Liver (tissue), 9 donors: ENCODE data around the gene CSNK1G1. TPM values are rescaled to one million over a fixed set of nuclear protein-coding genes. Genes with fewer than 3 reads are reported as not detected.

ENCODE experiments used
- DNase-seq: peaks from one replicate; pipeline ENCODE4 v3.0.0-alpha.2; 2017; ENCODE audit warnings: low spot score
- H3K27ac ChIP-seq, 2 donors: one replicate each; pipeline ENCODE4 v1.7.0; 2013; ENCODE audit warnings: inconsistent platforms in 2 of 2, low read length in 2 of 2, control low read depth in 1 of 2, low read depth in 1 of 2, mild to moderate bottlenecking in 1 of 2
- H3K27me3 ChIP-seq, 4 donors: one replicate each; pipeline versions ENCODE4 v1.6.1 to v1.7.0; 2013; ENCODE audit warnings: low read length in 3 of 4, inconsistent platforms in 1 of 4, mild to moderate bottlenecking in 1 of 4, moderate library complexity in 1 of 4; ENCODE audit not compliant: control insufficient read depth in 4 of 4, insufficient read depth in 4 of 4
- H3K36me3 ChIP-seq, 4 donors: one replicate each; pipeline versions ENCODE4 v1.6.1 to v1.7.0; 2013; ENCODE audit warnings: low read length in 3 of 4, mild to moderate bottlenecking in 3 of 4, low read depth in 1 of 4, moderate library complexity in 1 of 4; ENCODE audit not compliant: control insufficient read depth in 4 of 4, insufficient read depth in 3 of 4
- H3K4me1 ChIP-seq, 4 donors: one replicate each; pipeline versions ENCODE4 v1.6.1 to v1.7.0; 2013; ENCODE audit warnings: low read length in 3 of 4, mild to moderate bottlenecking in 3 of 4, moderate library complexity in 1 of 4; ENCODE audit not compliant: control insufficient read depth in 4 of 4, insufficient read depth in 4 of 4
- H3K4me3 ChIP-seq, 3 donors: one replicate each; pipeline versions ENCODE4 v1.6.1 to v1.7.0; 2013; ENCODE audit warnings: low read length in 3 of 3, control low read depth in 1 of 3, low read depth in 1 of 3, mild to moderate bottlenecking in 1 of 3
- H3K9ac ChIP-seq, 2 donors: one replicate each; pipeline ENCODE4 v1.7.0; 2013; ENCODE audit warnings: low read length in 2 of 2, mild to moderate bottlenecking in 2 of 2, moderate library complexity in 2 of 2, control low read depth in 1 of 2, low read depth in 1 of 2
- H3K9me3 ChIP-seq, 4 donors: one replicate each; pipeline versions ENCODE4 v1.6.1 to v1.7.0; 2013; ENCODE audit warnings: low read length in 3 of 4; ENCODE audit not compliant: control insufficient read depth in 4 of 4
- EGR1 ChIP-seq, 2 donors: IDR thresholded peaks; 2 replicates each; pipeline ENCODE4 v1.6.1; 2016 to 2018; ENCODE audit warnings: antibody characterized with exemption in 2 of 2, low read depth in 2 of 2
- FOXA1 ChIP-seq: IDR thresholded peaks from 2 replicates; pipeline ENCODE4 v1.6.1; 2016; ENCODE audit warnings: antibody characterized with exemption
- FOXA2 ChIP-seq: IDR thresholded peaks from 2 replicates; pipeline ENCODE4 v1.6.1; 2016; ENCODE audit warnings: antibody characterized with exemption
- GABPA ChIP-seq, 2 donors: IDR thresholded peaks in 1 of 2; conservative IDR thresholded peaks in 1 of 2; 2 replicates each; pipeline ENCODE4 v1.6.1; 2016; ENCODE audit warnings: antibody characterized with exemption in 2 of 2, mild to moderate bottlenecking in 1 of 2, moderate library complexity in 1 of 2
- HNF4A ChIP-seq, 2 donors: conservative IDR thresholded peaks; 2 replicates each; pipeline ENCODE4 v1.6.1; 2016; ENCODE audit warnings: antibody characterized with exemption in 2 of 2, mild to moderate bottlenecking in 2 of 2
- HNF4G ChIP-seq: IDR thresholded peaks from 2 replicates; pipeline ENCODE4 v1.6.1; 2016; ENCODE audit warnings: antibody characterized with exemption
- JUND ChIP-seq, 2 donors: IDR thresholded peaks; 2 replicates each; pipeline ENCODE4 v1.6.1; 2016; ENCODE audit warnings: antibody characterized with exemption in 2 of 2
- NR2F2 ChIP-seq: IDR thresholded peaks from 2 replicates; pipeline ENCODE4 v1.6.1; 2016; ENCODE audit warnings: antibody characterized with exemption
- RAD21 ChIP-seq, 2 donors: IDR thresholded peaks; 2 replicates each; pipeline ENCODE4 v1.6.1; 2016; ENCODE audit warnings: antibody characterized with exemption in 2 of 2, mild to moderate bottlenecking in 2 of 2
- RXRA ChIP-seq, 2 donors: IDR thresholded peaks; 2 replicates each; pipeline ENCODE4 v1.6.1; 2017 to 2018; ENCODE audit warnings: antibody characterized with exemption in 2 of 2, mild to moderate bottlenecking in 1 of 2
- TAF1 ChIP-seq: conservative IDR thresholded peaks from 2 replicates; pipeline ENCODE4 v1.6.1; 2016; ENCODE audit warnings: antibody characterized with exemption, mild to moderate bottlenecking
- YY1 ChIP-seq: IDR thresholded peaks from 2 replicates; pipeline ENCODE4 v1.6.1; 2016; ENCODE audit warnings: antibody characterized with exemption, mild to moderate bottlenecking
- WGBS: extraction: QIAGEN DNeasy Blood & Tissue Kit; methylation state at CpG from one replicate; pipeline ENCODE4 v1.1.7; 2013; 5-methylcytosine and 5-hydroxymethylcytosine counted together
- polyA plus RNA-seq, 2 donors: library from polyadenylated mRNA; stranded (reverse) in 1 of 2; unstranded in 1 of 2; fragments of 200-250 nt in 1 of 2; fragments of >200 nt in 1 of 2; fragmentation: Nextera tagmentation in 1 of 2; extraction: Ambion mirVana in 1 of 2; gene quantifications; one replicate each; pipeline versions ENCODE4 v1.2.1 to v1.2.3, GENCODE V29; 2013 to 2015
- total RNA-seq, 2 donors: library from RNA; depleted of rRNA; stranded (reverse); fragments of >200 nt; gene quantifications; one replicate each; pipeline ENCODE4 v1.2.3, GENCODE V29; 2014
- TF ChIP-seq, protein P1 (sequence below): IDR thresholded peaks from 2 replicates; pipeline ENCODE4 v1.6.1; 2016; ENCODE audit warnings: antibody characterized with exemption
- TF ChIP-seq, protein P2 (sequence below): IDR thresholded peaks from 2 replicates; pipeline ENCODE4 v1.6.1; 2016; ENCODE audit warnings: antibody characterized with exemption, mild to moderate bottlenecking
- TF ChIP-seq, protein P3 (sequence below): IDR thresholded peaks from 2 replicates; pipeline ENCODE4 v1.6.1; 2016; ENCODE audit warnings: antibody characterized with exemption
- TF ChIP-seq, protein P4 (sequence below): fragments of 150-350 bp; IDR thresholded peaks from 2 replicates; pipeline ENCODE4 v1.5.1; 2017; ENCODE audit warnings: improper control_type of control experiment, low read depth, low read length; ENCODE audit not compliant: missing input control
- TF ChIP-seq, protein P5 (sequence below): IDR thresholded peaks from 2 replicates; pipeline ENCODE4 v1.6.1; 2016; ENCODE audit warnings: antibody characterized with exemption
- donor health status: healthy.
- donor health status: healthy.
- donor health status: healthy.
- donor health status: healthy.
- donor health status: healthy.

Gene CSNK1G1
- total and polyA plus RNA-seq, 4 donors, result 1.7 to 9.1 (median 5.8) TPM

DNA sequence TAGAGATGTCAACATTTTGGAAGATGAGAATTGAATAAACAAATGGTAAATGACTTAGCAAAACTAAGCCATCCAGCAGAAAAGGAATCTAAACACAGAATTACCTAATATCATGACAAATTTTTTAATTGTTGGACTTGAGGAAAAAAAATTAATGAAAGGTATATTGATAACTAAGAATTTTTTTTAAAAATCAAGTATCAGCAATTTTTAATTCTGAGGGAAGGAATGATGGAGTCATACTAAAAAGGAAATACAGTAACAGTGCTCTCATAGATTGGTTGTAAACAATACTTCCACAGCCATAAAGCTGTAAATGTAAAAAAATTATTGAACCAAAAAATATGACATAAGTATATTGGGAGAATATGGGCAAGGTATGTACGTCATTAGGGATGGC lies 68.0 kb downstream of the CSNK1G1 start:
- DNase-seq, result no peak
- H3K27me3 ChIP-seq, result no peaks in the 10 kb centered on the region
- 90% methylated on average over 1 of the region's 1 CpG for WGBS
- H3K9ac ChIP-seq, result no peak overlapping the region
- H3K9me3 ChIP-seq, result no peaks in the 10 kb centered on the region
- no peak overlapping the region for H3K4me3 ChIP-seq
- H3K27ac ChIP-seq, result no peak overlapping the region
- no peaks in the 10 kb centered on the region for H3K36me3 ChIP-seq
- H3K4me1 ChIP-seq, result no peaks in the 10 kb centered on the region
- TF ChIP-seq EGR1 (IDR thresholded peaks at IDR 0.05; ENCODE audit: low read depth in 2 of 2) (no peak), NR2F2 (no peak), GABPA (IDR thresholded peaks at IDR 0.05 in 1 of 2, conservative IDR thresholded peaks at IDR 0.05 in 1 of 2) (no peak), YY1 (no peak), FOXA1 (no peak), HNF4A (conservative IDR thresholded peaks at IDR 0.05) (no peak), FOXA2 (no peak)
- TF ChIP-seq, protein P1, sequence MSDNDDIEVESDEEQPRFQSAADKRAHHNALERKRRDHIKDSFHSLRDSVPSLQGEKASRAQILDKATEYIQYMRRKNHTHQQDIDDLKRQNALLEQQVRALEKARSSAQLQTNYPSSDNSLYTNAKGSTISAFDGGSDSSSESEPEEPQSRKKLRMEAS, result no peak
- TF ChIP-seq, protein P2, sequence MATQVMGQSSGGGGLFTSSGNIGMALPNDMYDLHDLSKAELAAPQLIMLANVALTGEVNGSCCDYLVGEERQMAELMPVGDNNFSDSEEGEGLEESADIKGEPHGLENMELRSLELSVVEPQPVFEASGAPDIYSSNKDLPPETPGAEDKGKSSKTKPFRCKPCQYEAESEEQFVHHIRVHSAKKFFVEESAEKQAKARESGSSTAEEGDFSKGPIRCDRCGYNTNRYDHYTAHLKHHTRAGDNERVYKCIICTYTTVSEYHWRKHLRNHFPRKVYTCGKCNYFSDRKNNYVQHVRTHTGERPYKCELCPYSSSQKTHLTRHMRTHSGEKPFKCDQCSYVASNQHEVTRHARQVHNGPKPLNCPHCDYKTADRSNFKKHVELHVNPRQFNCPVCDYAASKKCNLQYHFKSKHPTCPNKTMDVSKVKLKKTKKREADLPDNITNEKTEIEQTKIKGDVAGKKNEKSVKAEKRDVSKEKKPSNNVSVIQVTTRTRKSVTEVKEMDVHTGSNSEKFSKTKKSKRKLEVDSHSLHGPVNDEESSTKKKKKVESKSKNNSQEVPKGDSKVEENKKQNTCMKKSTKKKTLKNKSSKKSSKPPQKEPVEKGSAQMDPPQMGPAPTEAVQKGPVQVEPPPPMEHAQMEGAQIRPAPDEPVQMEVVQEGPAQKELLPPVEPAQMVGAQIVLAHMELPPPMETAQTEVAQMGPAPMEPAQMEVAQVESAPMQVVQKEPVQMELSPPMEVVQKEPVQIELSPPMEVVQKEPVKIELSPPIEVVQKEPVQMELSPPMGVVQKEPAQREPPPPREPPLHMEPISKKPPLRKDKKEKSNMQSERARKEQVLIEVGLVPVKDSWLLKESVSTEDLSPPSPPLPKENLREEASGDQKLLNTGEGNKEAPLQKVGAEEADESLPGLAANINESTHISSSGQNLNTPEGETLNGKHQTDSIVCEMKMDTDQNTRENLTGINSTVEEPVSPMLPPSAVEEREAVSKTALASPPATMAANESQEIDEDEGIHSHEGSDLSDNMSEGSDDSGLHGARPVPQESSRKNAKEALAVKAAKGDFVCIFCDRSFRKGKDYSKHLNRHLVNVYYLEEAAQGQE, result no peak
- TF ChIP-seq, protein P3, sequence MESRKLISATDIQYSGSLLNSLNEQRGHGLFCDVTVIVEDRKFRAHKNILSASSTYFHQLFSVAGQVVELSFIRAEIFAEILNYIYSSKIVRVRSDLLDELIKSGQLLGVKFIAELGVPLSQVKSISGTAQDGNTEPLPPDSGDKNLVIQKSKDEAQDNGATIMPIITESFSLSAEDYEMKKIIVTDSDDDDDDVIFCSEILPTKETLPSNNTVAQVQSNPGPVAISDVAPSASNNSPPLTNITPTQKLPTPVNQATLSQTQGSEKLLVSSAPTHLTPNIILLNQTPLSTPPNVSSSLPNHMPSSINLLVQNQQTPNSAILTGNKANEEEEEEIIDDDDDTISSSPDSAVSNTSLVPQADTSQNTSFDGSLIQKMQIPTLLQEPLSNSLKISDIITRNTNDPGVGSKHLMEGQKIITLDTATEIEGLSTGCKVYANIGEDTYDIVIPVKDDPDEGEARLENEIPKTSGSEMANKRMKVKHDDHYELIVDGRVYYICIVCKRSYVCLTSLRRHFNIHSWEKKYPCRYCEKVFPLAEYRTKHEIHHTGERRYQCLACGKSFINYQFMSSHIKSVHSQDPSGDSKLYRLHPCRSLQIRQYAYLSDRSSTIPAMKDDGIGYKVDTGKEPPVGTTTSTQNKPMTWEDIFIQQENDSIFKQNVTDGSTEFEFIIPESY, result no peak
- TF ChIP-seq, protein P4, sequence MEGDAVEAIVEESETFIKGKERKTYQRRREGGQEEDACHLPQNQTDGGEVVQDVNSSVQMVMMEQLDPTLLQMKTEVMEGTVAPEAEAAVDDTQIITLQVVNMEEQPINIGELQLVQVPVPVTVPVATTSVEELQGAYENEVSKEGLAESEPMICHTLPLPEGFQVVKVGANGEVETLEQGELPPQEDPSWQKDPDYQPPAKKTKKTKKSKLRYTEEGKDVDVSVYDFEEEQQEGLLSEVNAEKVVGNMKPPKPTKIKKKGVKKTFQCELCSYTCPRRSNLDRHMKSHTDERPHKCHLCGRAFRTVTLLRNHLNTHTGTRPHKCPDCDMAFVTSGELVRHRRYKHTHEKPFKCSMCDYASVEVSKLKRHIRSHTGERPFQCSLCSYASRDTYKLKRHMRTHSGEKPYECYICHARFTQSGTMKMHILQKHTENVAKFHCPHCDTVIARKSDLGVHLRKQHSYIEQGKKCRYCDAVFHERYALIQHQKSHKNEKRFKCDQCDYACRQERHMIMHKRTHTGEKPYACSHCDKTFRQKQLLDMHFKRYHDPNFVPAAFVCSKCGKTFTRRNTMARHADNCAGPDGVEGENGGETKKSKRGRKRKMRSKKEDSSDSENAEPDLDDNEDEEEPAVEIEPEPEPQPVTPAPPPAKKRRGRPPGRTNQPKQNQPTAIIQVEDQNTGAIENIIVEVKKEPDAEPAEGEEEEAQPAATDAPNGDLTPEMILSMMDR, result no peak

DNA sequence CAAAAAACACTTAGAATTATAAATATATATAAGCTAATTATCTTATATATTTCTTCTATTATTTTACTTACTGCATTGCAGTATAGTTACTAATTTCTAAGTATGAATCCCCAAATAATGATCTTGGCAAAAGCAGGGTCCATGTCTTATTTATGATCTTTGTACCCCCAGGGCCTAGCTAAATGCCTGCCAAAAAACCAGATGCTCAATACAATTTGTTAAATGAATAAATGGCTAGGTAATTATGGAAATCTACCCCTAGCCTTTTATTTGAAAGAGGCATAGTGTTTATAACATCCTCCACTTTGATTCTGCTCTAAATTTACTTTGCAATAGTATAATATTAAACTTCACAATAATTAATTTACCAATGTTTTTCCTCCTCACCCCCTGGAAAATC lies 69.5 kb downstream of the CSNK1G1 start:
- Histone ChIP-seq H3K4me1 (peaks cover 0 to 1% (median 0%) of the 10 kb centered on the region in 4 donors), H3K4me3 (no peak overlapping the region), H3K9me3 (no peaks in the 10 kb centered on the region), H3K27ac (no peak overlapping the region), H3K9ac (no peak overlapping the region), H3K27me3 (no peaks in the 10 kb centered on the region), H3K36me3 (no peaks in the 10 kb centered on the region)
- no peak for DNase-seq
- TF ChIP-seq, protein P1, result no peak
- TF ChIP-seq YY1 (no peak), JUND (IDR thresholded peaks at IDR 0.05) (no peak), RAD21 (IDR thresholded peaks at IDR 0.05) (no peak), HNF4A (conservative IDR thresholded peaks at IDR 0.05) (no peak), FOXA2 (no peak), EGR1 (IDR thresholded peaks at IDR 0.05; ENCODE audit: low read depth in 2 of 2) (no peak), HNF4G (no peak), NR2F2 (no peak), RXRA (IDR thresholded peaks at IDR 0.05) (no peak), TAF1 (no peak), FOXA1 (no peak)
- TF ChIP-seq, protein P3, result no peak
- TF ChIP-seq, protein P2, result no peak
- TF ChIP-seq, protein P5, sequence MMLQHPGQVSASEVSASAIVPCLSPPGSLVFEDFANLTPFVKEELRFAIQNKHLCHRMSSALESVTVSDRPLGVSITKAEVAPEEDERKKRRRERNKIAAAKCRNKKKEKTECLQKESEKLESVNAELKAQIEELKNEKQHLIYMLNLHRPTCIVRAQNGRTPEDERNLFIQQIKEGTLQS, result no peak
